ENCODE data around the gene ROS1.
"Not testable (repeated sequence)": the region's sequence is repeated elsewhere in the genome, so short reads cannot be mapped to it uniquely, and the experiment has no call there.

ROS1 gene

GRCh38 chr6:117262799-117263198 is 162.9 kb downstream of the ROS1 start:
- TF ChIP-seq PPARA (CRISPR knock-in tag; IDR thresholded peaks at IDR 0.05; ENCODE audit: borderline replicate concordance) = no peak
- no peak for TF ChIP-seq ZNF70 (CRISPR knock-in tag; IDR thresholded peaks at IDR 0.05)
- no peak for TF ChIP-seq TSHZ2 (CRISPR knock-in tag; IDR thresholded peaks at IDR 0.05)
- no peak for TF ChIP-seq ZNF8 (CRISPR knock-in tag; IDR thresholded peaks at IDR 0.05)
- no peak for TF ChIP-seq SNAI2 (CRISPR knock-in tag; IDR thresholded peaks at IDR 0.05)
- no peak for TF ChIP-seq CSRNP3 (CRISPR knock-in tag; IDR thresholded peaks at IDR 0.05)
- TF ChIP-seq CREB5 (CRISPR knock-in tag; IDR thresholded peaks at IDR 0.05; ENCODE audit: low read depth) = no peak
- no peak for TF ChIP-seq ESRRG (CRISPR knock-in tag; IDR thresholded peaks at IDR 0.05)
- no peak for TF ChIP-seq ARNTL (CRISPR knock-in tag; IDR thresholded peaks at IDR 0.05; ENCODE audit: borderline replicate concordance, low read depth)
- TF ChIP-seq BACH2 (CRISPR knock-in tag; IDR thresholded peaks at IDR 0.05; ENCODE audit: borderline replicate concordance) = no peak
- TF ChIP-seq, protein P1, sequence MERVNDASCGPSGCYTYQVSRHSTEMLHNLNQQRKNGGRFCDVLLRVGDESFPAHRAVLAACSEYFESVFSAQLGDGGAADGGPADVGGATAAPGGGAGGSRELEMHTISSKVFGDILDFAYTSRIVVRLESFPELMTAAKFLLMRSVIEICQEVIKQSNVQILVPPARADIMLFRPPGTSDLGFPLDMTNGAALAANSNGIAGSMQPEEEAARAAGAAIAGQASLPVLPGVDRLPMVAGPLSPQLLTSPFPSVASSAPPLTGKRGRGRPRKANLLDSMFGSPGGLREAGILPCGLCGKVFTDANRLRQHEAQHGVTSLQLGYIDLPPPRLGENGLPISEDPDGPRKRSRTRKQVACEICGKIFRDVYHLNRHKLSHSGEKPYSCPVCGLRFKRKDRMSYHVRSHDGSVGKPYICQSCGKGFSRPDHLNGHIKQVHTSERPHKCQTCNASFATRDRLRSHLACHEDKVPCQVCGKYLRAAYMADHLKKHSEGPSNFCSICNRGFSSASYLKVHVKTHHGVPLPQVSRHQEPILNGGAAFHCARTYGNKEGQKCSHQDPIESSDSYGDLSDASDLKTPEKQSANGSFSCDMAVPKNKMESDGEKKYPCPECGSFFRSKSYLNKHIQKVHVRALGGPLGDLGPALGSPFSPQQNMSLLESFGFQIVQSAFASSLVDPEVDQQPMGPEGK (CRISPR knock-in tag; IDR thresholded peaks at IDR 0.05; ENCODE audit: borderline replicate concordance) = no peak
- TF ChIP-seq ZC3H10 (CRISPR knock-in tag; IDR thresholded peaks at IDR 0.05) = no peak
- no peak for TF ChIP-seq ZFP3 (CRISPR knock-in tag; IDR thresholded peaks at IDR 0.05)
- TF ChIP-seq CSDC2 (CRISPR knock-in tag; IDR thresholded peaks at IDR 0.05) = no peak
- TF ChIP-seq TCF4 (CRISPR knock-in tag; IDR thresholded peaks at IDR 0.05; ENCODE audit: borderline replicate concordance) = no peak
- TF ChIP-seq GLIS3 (CRISPR knock-in tag; IDR thresholded peaks at IDR 0.05) = no peak
- no peak for TF ChIP-seq ZFP30 (CRISPR knock-in tag; IDR thresholded peaks at IDR 0.05)
- no peak for ATAC-seq

DNA sequence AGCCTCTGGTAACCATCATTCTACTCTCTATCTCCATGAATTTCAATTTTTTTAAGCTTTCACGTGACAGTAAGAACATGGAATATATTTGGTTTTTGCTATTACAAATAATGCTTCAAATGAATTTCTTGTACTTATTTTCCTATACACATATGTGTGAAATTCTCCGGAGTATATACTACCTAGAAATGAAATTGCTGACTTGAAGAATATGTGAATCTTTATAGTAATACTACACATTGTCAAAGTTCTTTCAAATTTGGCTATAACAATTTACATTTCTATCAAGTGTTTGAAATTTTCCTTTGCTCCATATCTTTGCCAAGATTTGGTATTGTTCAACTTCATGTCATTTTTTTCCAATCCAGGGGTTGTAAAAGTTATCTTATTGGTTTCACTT is 172.0 kb downstream of the ROS1 start:
- no peak for ATAC-seq

DNA sequence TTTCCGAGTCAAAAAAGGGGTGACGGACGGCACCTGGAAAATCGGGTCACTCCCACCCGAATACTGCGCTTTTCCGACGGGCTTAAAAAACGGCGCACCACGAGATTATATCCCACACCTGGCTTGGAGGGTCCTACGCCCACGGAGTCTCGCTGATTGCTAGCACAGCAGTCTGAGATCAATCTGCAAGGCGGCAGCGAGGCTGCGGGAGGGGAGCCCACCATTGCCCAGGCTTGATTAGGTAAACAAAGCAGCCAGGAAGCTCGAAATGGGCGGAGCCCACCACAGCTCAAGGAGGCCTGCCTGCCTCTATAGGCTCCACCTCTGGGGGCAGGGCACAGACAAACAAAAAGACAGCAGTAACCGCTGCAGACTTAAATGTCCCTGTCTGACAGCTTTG is 180.8 kb downstream of the ROS1 start:
- not testable (repeated sequence) for ATAC-seq

More for the DNA sequence above, 172.0 kb downstream of the ROS1 start:
- TF ChIP-seq BACH2 (CRISPR knock-in tag; IDR thresholded peaks at IDR 0.05; ENCODE audit: borderline replicate concordance) (no peak), ISL1 (CRISPR knock-in tag; IDR thresholded peaks at IDR 0.05) (no peak), ZFP3 (CRISPR knock-in tag; IDR thresholded peaks at IDR 0.05) (no peak), ESRRG (CRISPR knock-in tag; IDR thresholded peaks at IDR 0.05) (no peak), GLIS3 (CRISPR knock-in tag; IDR thresholded peaks at IDR 0.05) (no peak), ZFP30 (CRISPR knock-in tag; IDR thresholded peaks at IDR 0.05) (no peak), TSHZ2 (CRISPR knock-in tag; IDR thresholded peaks at IDR 0.05) (no peak)
- TF ChIP-seq, protein P2, sequence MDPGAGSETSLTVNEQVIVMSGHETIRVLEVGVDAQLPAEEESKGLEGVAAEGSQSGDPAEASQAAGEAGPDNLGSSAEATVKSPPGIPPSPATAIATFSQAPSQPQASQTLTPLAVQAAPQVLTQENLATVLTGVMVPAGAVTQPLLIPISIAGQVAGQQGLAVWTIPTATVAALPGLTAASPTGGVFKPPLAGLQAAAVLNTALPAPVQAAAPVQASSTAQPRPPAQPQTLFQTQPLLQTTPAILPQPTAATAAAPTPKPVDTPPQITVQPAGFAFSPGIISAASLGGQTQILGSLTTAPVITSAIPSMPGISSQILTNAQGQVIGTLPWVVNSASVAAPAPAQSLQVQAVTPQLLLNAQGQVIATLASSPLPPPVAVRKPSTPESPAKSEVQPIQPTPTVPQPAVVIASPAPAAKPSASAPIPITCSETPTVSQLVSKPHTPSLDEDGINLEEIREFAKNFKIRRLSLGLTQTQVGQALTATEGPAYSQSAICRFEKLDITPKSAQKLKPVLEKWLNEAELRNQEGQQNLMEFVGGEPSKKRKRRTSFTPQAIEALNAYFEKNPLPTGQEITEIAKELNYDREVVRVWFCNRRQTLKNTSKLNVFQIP (CRISPR knock-in tag; IDR thresholded peaks at IDR 0.05; ENCODE audit: borderline replicate concordance, low read depth) = no peak

GRCh38 chr6:117244571-117244970 is 181.2 kb downstream of the ROS1 start:
- ATAC-seq = not testable (repeated sequence)
